Breast epithelium (tissue), 4 donors: ENCODE data around the gene MPP1. TPM values are rescaled to one million over a fixed set of nuclear protein-coding genes. Genes with fewer than 3 reads are reported as not detected.

ENCODE experiments used
- DNase-seq, 2 donors: peaks; one replicate each; pipeline ENCODE4 v3.0.0-alpha.2; 2019; ENCODE audit warnings: low spot score in 2 of 2
- H3K27ac ChIP-seq, 2 donors: fragments of 200-600 bp; sonication (generic) in 1 of 2; one replicate each; pipeline ENCODE4 v1.5.1; 2016 to 2019; ENCODE audit warnings: mild to moderate bottlenecking in 1 of 2
- H3K27me3 ChIP-seq, 2 donors: fragments of 200-600 bp; sonication (generic) in 1 of 2; one replicate each; pipeline versions ENCODE4 v1.5.1 to v1.6.0; 2017 to 2019; ENCODE audit warnings: control low read depth in 1 of 2, mild to moderate bottlenecking in 1 of 2
- H3K36me3 ChIP-seq: fragments of 200-600 bp; one replicate; pipeline ENCODE4 v1.5.1; 2019
- H3K4me1 ChIP-seq, 2 donors: fragments of 200-600 bp; sonication (generic); one replicate each; pipeline ENCODE4 v1.5.1; 2016 to 2019; ENCODE audit warnings: control low read depth in 1 of 2
- H3K4me3 ChIP-seq, 3 donors: fragments of 200-600 bp; sonication (generic); 1 replicate in 2 of 3; 2 replicates in 1 of 3; pipeline ENCODE4 v1.5.1; 2016 to 2019; ENCODE audit warnings: mild to moderate bottlenecking in 3 of 3, moderate library complexity in 2 of 3
- H3K9me3 ChIP-seq, 2 donors: fragments of 200-600 bp; sonication (generic) in 1 of 2; one replicate each; pipeline ENCODE4 v1.5.1; 2016 to 2019; ENCODE audit warnings: control low read depth in 1 of 2
- CTCF ChIP-seq, 3 donors: fragments of 450-650 bp; IDR thresholded peaks; one replicate each; pipeline ENCODE4 v1.5.1; 2016 to 2017; ENCODE audit warnings: antibody characterized with exemption in 3 of 3, mild to moderate bottlenecking in 3 of 3, moderate library complexity in 3 of 3
- POLR2A ChIP-seq: fragments of 450-650 bp; IDR thresholded peaks from one replicate; pipeline ENCODE4 v1.6.1; 2016; ENCODE audit warnings: antibody characterized with exemption, mild to moderate bottlenecking, moderate library complexity
- POLR2AphosphoS5 ChIP-seq, 3 donors: sonication (generic); formaldehyde crosslinking; IDR thresholded peaks; one replicate each; pipeline ENCODE4 v1.6.1; 2017; ENCODE audit warnings: antibody characterized with exemption in 3 of 3
- intact Hi-C: fragments of 100-400 bp; cut with DNase I; formaldehyde crosslinking; loops from one replicate; pipeline ENCODE4 v1.15.1; 2023; ENCODE audit warnings: low total_unique reads
- total RNA-seq, 3 donors: library from RNA; depleted of rRNA; stranded (reverse); fragments of >200 nt; gene quantifications; one replicate each; pipeline ENCODE4 v1.1.0, GENCODE V29; 2016

Gene MPP1
- total RNA-seq, 3 donors from 2014 or later = 19.3 to 55.4 (median 24.3) TPM

GRCh38 chrX:154800478-154801210 lies 4.6 kb downstream of the MPP1 start:
- intact Hi-C loops = no loop called here
- no peaks in the 10 kb centered on the region for H3K9me3 ChIP-seq
- peaks cover 0 to 4% of the 10 kb centered on the region in 2 donors for H3K27me3 ChIP-seq
- no peaks in the 10 kb centered on the region for H3K36me3 ChIP-seq
- H3K27ac ChIP-seq = peak overlapping the region in 1 of 2 donors; percentile 35
- H3K4me3 ChIP-seq = no peak overlapping the region
- H3K4me1 ChIP-seq = no peaks in the 10 kb centered on the region
- no peak for DNase-seq
- no peak for TF ChIP-seq POLR2A
- no peak for TF ChIP-seq POLR2AphosphoS5 (IDR thresholded peaks at IDR 0.05)
- TF ChIP-seq CTCF (IDR thresholded peaks at IDR 0.05) = no peak

GRCh38 chrX:154799556-154800348 lies 5.5 kb downstream of the MPP1 start:
- Histone ChIP-seq H3K27ac (peak overlapping the region in 1 of 2 donors; percentile 35), H3K4me3 (no peak overlapping the region), H3K4me1 (no peaks in the 10 kb centered on the region), H3K36me3 (no peaks in the 10 kb centered on the region), H3K27me3 (peaks cover 0 to 4% of the 10 kb centered on the region in 2 donors), H3K9me3 (no peaks in the 10 kb centered on the region)
- TF ChIP-seq CTCF (IDR thresholded peaks at IDR 0.05) (no peak), POLR2AphosphoS5 (IDR thresholded peaks at IDR 0.05) (no peak), POLR2A (no peak)
- no peak for DNase-seq
- intact Hi-C loops = no loop called here

GRCh38 chrX:154797006-154797405 lies 8.3 kb downstream of the MPP1 start:
- no peaks in the 10 kb centered on the region for H3K9me3 ChIP-seq
- no peak for TF ChIP-seq CTCF (IDR thresholded peaks at IDR 0.05)
- TF ChIP-seq POLR2A = no peak
- H3K27ac ChIP-seq = no peak overlapping the region
- H3K4me1 ChIP-seq = no peaks in the 10 kb centered on the region
- no peaks in the 10 kb centered on the region for H3K36me3 ChIP-seq
- H3K4me3 ChIP-seq = no peak overlapping the region
- peaks cover 0 to 3% of the 10 kb centered on the region in 2 donors for H3K27me3 ChIP-seq
- DNase-seq = no peak
- intact Hi-C loops = no loop called here

- Histone ChIP-seq H3K4me3 (no peak overlapping the region), H3K27me3 (peaks cover 0 to 3% of the 10 kb centered on the region in 2 donors), H3K27ac (no peak overlapping the region), H3K9me3 (no peaks in the 10 kb centered on the region), H3K36me3 (no peaks in the 10 kb centered on the region), H3K4me1 (no peaks in the 10 kb centered on the region)
- TF ChIP-seq POLR2A (no peak), CTCF (IDR thresholded peaks at IDR 0.05) (no peak), POLR2AphosphoS5 (IDR thresholded peaks at IDR 0.05) (no peak)
- DNase-seq = no peak
- intact Hi-C loops = no loop called here
These were observed 10.3 kb downstream of the MPP1 start for GRCh38 chrX:154795016-154795415.
